HG03432 (cell line): ENCODE measurements around the gene ATRNL1.

Source experiments
- ATAC-seq: cut with Tn5 transposase; IDR thresholded peaks from one replicate; pipeline ENCODE4 v1.9.1; 2021; ENCODE audit warnings: mild to moderate bottlenecking, moderate library complexity; ENCODE audit not compliant: unreplicated experiment

ATRNL1 gene

DNA sequence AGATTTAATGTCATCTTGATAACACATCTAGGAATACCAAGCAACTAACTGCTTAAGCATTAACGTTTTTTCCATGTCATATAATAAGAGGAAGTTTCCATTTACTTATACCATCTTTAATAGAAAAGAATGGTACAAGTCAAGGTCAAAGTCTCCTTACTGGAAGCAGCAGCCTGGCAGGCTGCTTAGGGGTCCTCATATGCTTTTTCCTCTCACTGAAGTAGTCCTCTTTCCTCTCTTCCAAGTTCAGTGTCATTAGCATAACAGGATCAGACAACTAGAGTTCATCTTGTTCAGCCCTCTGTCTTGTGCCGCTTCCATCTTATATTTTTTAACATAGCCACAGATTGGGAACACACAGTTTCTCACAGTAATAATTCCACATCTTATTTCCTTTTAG, 774.1 kb downstream of the ATRNL1 start:
- no peak for ATAC-seq

DNA sequence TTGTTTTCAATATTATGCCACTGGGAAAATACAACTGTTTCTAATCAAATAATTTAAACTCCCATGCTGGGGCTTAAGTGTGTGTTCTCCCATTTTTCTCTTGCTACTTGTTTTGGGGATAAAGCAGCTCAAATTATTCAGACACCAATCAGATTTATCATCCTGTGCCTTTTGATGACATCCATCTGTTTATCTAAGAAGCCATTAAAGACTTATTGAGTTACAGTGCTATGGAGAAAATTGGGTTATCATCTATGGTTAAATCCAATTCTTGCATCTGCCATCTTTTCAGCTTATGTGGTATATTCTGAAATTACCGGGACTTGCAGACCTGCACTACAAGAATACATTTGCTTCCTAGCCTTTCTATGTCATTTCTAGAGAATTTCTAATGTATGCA, 778.7 kb downstream of the ATRNL1 start:
- no peak for ATAC-seq

DNA sequence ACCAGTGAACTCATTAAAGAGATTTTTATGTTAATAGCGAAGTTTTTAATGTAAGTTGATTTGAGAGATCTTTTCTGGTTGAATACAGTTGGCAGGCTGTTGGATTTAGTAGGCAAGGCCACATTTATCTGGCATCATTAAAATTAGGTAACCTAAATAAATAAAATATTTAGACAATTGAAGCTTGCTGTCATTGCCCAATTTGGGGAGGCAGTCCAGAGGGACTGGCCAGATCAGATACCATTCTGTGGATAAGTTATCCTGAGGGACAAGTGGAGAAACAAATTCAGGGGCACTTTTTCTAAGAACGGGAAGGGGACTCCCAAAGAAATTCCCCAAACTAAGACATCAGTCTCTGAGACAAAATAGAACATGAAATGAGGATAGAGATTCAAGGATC, 782.0 kb downstream of the ATRNL1 start:
- no peak for ATAC-seq

DNA sequence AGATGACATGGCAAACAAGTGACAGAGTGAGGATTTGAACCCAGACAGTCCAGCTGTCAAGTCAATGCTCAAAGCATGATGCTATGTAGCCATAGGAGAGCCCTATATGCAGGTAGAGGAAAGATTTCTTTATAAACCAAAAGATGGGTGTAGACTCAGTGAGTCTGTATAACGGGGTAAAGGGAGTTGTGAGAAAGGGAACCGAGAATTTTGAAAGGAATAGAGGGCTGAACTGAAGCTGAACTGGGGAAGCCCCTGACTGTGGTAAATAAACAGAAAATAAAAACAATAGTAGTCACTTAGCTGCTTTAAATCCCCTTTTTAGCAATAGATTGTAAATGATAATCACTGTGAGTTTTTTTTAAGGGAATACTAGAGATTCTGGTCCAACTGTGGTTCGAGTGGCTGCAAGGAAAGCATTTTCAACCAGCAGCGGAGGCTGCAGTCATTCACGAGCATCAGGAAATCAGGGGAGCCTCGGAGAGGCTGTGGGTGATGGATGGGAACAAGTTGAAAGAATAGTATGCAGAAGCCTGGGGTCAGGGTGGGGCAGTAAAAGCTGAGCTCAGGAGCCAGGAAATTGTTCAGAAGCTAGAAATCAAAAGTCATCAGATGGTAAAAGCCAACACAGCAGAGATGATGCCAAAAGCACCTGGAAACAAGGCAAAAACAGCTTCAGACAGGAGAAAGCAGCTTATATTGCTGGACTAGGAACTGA, 786.4 kb downstream of the ATRNL1 start:
- peak; percentile 95 for ATAC-seq

DNA sequence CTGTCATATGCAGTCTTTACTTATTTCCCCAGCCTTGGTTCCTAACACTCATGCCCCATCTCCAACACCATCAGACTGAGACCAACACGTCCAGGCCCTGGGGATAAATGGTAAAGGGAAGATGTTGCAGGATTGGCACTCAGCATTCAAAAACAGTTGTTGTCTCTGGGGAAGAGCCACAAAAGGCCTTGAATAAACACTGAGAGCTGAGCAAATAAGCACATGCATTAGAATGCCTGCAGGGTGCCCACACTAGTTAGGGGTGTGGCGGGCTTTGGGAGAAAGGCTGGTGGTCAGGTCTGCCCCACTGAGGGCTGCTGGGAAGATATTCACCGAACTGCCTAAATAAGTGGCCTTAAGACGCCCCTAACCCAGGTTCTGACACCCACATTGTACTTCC, 788.9 kb downstream of the ATRNL1 start:
- no peak for ATAC-seq

DNA sequence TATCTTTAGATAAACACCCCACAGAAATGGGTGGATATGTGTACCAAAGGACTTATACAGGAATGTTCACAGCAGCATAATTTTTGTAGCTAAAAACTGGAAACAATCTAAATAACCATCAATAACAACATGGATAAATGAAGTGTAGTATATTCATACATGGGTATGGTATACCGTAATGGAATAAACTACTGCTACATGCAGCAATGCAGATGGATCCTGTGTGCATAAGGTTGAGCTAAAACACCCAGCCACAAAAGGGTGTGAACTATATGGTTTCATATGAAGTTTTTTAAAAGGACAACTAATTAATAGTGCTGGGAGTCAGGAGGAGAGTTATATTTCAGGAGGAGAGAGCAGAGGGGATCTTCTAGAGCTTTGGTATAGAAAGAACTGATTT, 790.2 kb downstream of the ATRNL1 start:
- ATAC-seq: no peak

DNA sequence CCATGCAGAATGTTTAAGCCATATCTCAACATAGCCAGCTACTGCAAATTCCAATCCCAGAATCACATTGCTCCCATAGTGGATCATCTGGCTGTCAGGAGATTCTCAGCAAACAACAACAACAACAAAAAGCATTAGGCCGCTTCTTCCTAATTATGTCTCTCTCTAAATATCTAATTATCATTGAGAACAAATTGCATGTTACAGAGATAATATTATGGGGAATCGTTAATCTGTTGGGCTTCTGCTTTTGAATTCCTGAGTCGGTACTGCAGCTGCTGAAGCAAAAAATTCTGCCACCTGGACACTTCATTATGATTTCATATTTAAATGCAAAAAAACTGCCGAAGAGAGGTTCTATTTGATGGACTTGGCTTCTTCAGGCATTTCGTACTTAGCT, 791.2 kb downstream of the ATRNL1 start:
- ATAC-seq: no peak

DNA sequence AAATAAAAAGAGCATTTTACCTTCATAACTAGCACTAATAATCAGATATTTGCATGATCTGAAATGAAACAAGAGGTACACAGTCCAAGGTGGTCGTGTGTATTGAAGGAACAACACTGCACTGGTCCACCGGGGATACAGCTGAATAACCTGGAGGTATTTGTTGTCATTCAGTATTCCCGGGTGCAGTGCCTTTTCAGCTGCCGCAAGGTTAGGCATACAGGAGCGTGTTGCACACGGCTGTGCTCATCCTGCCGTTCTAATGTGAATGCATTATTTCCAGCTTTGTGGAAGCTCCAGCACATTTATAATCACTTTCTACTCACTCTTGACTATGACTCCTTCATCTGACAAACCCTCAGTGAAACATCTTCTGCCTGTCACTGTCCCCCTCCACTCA, 802.0 kb downstream of the ATRNL1 start:
- no peak for ATAC-seq

DNA sequence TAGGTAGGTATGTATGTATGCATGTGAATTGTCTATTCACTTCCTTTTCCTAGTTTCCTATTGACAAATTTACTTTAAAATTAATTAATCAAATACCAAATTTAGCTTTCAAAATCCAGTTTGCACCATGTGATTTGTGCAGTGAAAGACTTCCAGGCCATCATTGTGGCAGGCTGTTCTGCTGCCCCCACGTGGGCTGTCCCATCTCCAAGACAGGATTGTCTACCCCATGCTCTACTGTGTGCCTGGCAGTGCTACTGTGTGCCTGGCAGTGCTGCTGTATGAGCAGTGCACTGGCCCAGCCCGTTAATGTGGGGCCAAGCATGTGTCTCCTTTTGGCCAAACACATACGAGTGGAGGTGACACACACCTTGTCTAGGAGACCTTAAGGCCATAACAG, 805.1 kb downstream of the ATRNL1 start:
- no peak for ATAC-seq

DNA sequence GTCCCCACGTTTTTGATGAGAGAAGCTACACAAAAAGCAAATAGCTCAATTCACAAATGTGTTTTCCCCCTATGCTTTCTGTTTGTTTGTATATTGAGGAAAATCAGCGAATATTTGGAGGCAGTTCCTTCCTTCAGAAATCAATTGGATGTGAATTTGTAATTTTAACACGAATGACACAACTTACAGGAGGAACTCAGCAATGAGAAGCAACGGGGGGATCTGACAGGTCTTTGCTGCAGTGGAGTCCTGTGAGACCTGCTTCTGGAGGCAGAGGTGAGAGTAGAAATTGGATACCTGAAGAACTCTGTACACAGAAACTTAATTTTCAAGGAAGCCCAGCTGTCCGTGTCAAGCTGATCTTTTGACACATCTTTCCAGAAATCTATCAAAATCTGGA, 809.4 kb downstream of the ATRNL1 start:
- no peak for ATAC-seq

DNA sequence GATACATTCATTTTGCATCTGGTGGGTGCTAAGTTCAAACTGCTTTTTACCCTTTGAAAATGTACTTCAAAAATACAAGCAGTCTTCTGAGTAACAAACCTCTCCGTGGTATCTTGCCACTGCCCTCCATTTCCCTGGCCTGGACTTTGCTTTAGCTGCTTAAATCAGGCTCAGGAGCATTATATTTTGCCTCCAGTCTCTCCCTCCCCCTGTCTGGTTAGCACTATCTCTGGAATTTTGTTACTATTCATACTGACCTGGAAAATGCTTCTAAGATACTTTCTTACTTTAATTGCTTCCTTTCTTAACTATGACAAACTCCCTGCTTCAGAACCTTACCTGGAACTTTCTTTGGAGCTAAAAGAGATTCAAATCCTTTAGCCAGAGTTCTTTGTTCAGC, 810.0 kb downstream of the ATRNL1 start:
- no peak for ATAC-seq

DNA sequence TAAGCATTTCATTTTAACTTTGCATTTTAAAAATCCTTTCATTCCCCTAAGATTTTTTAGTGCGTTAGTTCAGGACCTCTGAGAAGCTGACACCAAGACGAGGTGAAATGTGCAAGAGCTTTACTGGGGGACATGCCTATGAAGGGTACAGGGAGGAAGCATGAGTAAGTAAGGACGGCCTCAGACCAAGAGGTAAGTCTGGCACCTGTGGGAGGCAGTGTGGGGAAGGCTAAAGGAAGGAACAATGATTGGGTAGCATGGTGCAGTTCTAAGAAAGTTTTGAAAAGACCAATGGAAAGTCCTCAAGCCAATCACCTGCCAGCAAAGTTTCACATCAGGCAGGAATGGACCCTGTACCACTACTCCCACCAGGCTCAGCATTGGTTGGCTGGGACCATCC, 810.7 kb downstream of the ATRNL1 start:
- no peak for ATAC-seq

DNA sequence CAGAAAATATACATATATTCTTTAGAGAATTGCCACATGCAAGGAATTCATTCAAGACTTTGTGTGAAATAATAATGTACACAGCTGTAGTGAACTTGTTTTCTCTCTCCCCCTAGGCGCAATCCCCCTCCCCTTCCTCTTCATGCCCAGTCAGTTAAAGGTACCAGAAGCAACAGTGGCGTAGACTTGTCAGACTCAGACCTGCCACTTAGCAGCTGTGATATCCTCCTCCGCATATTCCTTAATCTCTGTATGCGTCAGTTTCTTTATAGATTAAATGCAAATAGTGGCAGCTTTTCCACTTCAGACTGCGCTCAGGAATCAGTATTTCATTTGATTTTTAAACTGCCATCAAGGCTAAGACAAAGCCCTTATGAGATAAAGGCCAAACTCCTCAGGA, 815.9 kb downstream of the ATRNL1 start:
- no peak for ATAC-seq

DNA sequence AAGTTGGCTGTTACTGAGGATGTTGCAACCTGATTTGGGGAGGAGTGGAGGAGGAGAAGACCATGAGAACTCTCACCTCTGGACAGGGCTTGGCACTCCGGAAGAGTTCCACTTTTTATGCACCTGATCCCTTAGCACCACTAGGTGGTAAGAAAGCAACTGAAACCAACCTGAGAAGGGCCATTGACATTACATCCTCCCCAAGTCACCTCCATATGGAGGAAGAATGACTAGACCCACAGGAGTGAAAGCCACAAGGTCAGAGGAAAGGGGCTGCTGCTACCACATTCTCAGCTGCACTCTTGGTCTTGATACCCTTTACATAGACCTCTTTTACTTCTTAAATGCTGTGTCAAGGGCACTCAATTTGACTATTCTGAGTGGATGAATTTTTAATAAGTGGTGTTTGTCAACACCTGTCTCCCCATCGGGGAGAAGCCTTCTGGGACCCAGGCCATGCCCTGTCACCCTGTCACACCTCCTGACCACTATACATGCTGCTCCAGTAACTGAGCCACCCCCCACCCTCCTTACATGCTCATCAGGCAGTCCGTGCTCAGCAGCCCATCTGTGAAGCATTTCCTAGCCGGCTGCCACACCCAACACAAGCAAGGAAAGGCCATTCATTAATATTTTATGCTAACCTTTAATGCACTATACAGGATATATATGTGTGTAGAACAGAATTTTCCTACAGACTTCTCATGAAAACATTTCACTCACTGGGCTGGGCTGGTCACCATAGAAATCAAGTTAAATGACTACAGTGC, 817.0 kb downstream of the ATRNL1 start:
- ATAC-seq: no peak

DNA sequence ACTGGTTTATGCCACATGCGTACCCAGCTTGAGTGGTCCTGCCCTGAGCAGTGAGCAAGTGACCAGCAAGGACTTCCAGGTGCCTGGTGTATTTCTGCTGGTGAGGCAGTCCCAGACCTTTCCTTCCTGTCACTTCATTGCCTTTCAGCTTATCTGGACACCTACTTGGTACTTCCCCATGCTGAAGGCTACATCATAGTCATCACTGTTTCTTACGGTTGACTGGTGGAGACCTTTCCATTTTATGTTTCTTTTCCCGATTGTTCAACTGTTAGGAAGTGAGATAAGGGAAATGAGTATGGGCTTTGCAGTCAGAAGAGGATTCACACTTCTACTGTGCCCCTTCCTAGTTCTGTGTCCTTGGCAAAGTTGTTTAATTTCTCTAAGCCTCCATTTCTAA, 821.3 kb downstream of the ATRNL1 start:
- no peak for ATAC-seq

DNA sequence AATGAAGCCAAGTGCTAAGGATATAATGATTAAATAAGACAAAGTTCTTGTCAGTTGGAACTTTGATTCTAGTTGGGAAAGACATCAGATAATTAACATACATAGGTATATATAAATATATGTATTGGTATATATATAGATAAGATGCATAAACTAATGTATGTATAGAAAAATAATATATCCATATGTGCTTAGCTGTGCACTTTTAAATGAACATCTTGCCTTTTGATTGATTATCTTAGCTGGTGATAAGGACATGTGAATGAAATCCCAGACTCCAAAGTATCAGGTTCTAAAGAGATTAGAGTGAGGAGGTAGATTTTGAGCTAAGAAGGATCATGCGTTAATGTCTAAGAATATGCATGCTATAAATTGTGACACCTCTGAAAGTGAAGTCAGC, 822.3 kb downstream of the ATRNL1 start:
- ATAC-seq: no peak

DNA sequence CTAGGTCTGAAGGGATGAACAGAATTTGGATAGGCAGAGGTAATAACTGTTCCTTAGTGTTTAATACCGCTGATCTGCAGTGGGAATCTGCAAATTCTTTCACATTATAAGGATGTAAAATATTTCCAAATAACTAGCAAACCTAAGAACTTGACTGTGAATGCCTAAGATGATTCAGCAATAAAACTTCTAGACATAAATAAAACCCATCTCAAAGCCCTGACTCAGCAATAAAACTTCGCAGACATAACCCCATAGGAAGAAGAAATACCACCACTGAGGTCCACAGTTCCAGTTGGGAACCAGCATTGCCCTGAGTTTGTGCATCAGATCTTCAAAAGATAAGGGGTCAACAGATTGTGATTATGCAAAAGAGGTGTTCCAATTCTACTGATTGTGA, 825.6 kb downstream of the ATRNL1 start:
- ATAC-seq: no peak

DNA sequence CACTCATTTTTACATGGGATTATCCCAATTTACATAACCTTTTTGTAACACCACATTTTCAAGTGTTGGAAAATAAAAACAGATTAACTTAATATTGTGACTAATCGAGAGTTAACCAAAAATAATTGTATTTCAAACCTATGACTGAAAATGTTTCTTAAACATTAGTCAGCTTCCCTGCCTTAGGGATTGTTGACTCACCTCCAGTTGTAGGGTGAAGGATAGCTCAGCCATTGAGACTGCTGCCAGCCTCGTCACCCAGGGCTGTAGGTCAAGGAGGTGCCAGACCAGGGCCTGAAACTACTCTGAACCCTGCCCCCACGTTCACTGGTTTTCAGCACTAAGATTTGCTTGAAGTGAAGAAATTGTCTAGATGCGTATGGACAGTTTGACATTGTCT, 828.6 kb downstream of the ATRNL1 start:
- ATAC-seq: no peak

DNA sequence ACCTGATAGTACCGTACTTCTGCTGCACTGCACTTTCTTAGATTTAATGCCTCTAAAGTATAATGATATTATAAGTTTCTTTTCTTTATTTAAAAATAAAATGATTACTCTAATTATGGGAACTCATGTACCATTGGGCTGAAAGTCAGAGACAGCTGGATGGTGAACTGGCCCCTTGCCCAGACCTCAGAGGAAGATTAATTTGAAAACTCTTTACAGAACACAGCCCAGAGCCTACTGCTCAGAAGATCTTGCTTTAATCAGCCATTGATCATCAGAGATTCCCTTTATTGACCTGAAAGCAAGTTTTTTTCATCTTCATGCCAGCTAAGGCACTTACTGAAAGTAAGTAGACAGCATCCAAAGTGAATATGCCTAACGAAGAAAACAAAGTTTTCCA, 838.1 kb downstream of the ATRNL1 start:
- no peak for ATAC-seq

DNA sequence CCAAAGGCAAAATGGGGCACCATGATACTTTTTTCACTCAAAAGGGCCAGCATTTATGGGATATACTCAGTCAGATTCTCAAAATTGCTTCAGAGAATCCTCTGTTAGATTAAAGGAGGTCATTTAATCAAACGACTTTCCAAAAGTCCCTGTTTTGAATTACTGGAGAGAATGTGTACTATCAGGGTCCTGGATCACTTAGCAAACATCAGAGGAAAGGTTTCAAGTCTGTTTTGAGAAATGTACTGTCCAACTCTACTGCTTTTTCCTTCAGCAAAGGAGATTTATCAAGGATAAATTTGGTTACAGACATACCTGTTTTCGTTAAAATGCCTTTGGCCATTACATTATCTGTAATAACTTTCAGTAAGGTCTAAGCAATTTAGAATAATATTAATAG, 838.9 kb downstream of the ATRNL1 start:
- ATAC-seq: no peak

DNA sequence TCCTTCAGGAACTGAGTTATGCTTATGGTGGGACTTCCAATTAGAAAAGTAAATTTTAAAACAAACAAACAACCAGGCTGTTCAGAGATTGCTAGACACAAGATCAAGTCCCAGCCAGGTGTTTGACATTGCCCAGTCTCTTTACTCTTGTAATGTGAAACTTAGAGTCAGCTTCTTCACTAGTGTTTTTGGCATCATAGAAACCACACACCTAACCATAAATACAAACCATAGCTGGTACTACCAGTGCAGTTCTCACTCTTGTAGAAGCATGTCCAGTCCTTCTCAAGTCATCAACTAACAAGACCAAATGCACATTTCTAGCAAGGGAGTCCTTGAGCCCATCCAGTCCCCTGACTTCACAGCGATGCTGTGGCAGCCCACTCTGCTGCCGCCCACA, 839.9 kb downstream of the ATRNL1 start:
- no peak for ATAC-seq

DNA sequence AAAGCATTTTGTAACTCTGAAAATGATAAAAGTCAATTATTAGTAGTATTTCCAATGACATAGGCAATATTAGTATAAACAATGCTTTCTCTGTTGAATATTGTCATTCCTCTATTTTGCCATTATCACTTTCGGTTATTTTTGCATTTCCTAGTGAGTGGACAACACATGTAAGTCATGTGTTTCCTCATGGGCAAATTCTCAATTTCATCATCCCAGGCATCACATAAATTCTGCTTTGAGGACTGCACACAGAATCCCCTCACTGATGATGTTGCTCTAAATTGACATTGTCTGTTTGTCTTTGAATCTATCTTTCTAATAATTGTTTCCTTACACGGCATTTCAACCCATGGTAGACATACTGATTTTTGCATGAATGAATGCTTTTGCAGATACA, 842.6 kb downstream of the ATRNL1 start:
- ATAC-seq: no peak
